A673 (cell line): ENCODE results near the gene USP15.

Experiments used
- EZH2 ChIP-seq: fragments of 200-600 bp; sonication (generic); IDR thresholded peaks from 2 replicates; pipeline ENCODE4 v1.6.1; 2017; ENCODE audit warnings: borderline replicate concordance, low read depth, mild to moderate bottlenecking, mixed read lengths, antibody characterized with exemption, low read length; ENCODE audit not compliant: poor library complexity, severe bottlenecking
- TF ChIP-seq, protein P1 (sequence below): fragments of 300-800, 200-600 bp; sonication (generic); conservative IDR thresholded peaks from 2 replicates; pipeline ENCODE4 v1.5.1; 2017; ENCODE audit warnings: low read depth, mild to moderate bottlenecking, antibody characterized with exemption, low read length, moderate library complexity, mixed read lengths

DNA sequence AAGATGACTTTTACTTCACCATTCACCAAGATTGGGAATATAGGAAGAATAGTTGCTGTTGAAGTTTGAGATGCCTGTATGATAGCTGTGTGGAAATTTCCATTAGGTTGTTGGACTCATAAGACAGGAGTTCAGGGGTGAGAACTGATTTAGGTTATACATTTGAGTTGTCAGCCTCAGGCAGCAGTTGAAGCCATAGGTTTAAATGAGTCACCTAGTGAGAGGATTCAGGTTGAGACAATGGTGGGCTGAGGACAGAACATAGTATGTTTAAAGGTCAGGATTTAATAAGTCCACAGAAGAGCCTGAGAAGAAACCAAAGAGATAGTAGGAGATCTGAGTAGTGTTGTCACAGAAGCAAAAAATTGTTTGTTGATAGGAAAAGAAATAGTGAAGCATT lies 142.8 kb downstream of the USP15 start:
- TF ChIP-seq, protein P1, sequence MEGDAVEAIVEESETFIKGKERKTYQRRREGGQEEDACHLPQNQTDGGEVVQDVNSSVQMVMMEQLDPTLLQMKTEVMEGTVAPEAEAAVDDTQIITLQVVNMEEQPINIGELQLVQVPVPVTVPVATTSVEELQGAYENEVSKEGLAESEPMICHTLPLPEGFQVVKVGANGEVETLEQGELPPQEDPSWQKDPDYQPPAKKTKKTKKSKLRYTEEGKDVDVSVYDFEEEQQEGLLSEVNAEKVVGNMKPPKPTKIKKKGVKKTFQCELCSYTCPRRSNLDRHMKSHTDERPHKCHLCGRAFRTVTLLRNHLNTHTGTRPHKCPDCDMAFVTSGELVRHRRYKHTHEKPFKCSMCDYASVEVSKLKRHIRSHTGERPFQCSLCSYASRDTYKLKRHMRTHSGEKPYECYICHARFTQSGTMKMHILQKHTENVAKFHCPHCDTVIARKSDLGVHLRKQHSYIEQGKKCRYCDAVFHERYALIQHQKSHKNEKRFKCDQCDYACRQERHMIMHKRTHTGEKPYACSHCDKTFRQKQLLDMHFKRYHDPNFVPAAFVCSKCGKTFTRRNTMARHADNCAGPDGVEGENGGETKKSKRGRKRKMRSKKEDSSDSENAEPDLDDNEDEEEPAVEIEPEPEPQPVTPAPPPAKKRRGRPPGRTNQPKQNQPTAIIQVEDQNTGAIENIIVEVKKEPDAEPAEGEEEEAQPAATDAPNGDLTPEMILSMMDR: no peak
- TF ChIP-seq EZH2: no peak
